HCT116 (cell line): Measurements from ENCODE around the gene PANK4. TPM values are rescaled to one million over a fixed set of nuclear protein-coding genes. Genes with fewer than 3 reads are reported as not detected.

Source experiments
- ATAC-seq: fragments of 200-7000 bp; cut with Tn5 transposase; 2 replicates; pipeline ENCODE4 v1.9.1; 2020; ENCODE audit warnings: mild to moderate bottlenecking, moderate library complexity
- BruUV-seq: library from RNA; stranded (reverse); fragments of 400-500 nt; replicated peaks from 2 replicates; lab custom pipeline; 2021; lab: Mats Ljungman, UMichigan
- CTCF ChIA-PET: fragments of 300-600 bp; sonication (Branson Sonifier 250); formaldehyde crosslinking; loops from one replicate; lab custom pipeline; 2021; ENCODE audit warnings: antibody characterized with exemption; lab: Charles Lee
- POLR2A ChIA-PET: fragments of 300-600, 350-600 bp; sonication (Branson Sonifier 250); formaldehyde crosslinking; loops from one replicate; lab custom pipeline; 2021; ENCODE audit warnings: antibody characterized with exemption; lab: Charles Lee
- RAD21 ChIA-PET, 2 experiments: fragments of 300-600 bp; sonication (Branson Sonifier 250); formaldehyde crosslinking; loops; one replicate each; lab custom pipeline; 2023; ENCODE audit warnings: low total read pairs in 2 of 2; ENCODE audit not compliant: uncharacterized antibody in 2 of 2, unreplicated experiment in 2 of 2, low non-redundant PET in 1 of 2; lab: Charles Lee
- DNase-seq: peaks from one replicate; pipeline ENCODE4 v3.0.0-alpha.2; 2010; ENCODE audit warnings: low read depth, low spot score
- H2AFZ ChIP-seq: fragments of 200-600 bp; shearing (Covaris generic), sonication (generic); 2 replicates; pipeline ENCODE4 v1.6.1; 2017; ENCODE audit warnings: low read depth, mixed run types, mixed read lengths, antibody characterized with exemption, low read length; ENCODE audit not compliant: poor library complexity, severe bottlenecking
- H3K27ac ChIP-seq: 2 replicates; pipeline ENCODE4 v1.5.1; 2012; ENCODE audit warnings: low read depth, low read length
- H3K27me3 ChIP-seq: fragments of 200-600 bp; sonication (generic); 2 replicates; pipeline ENCODE4 v1.6.1; 2016; ENCODE audit warnings: mixed run types, low read length, mixed read lengths; ENCODE audit not compliant: insufficient read depth
- H3K36me3 ChIP-seq, 2 experiments: fragments of 200-500 bp in 1 of 2; fragments of 200-600 bp in 1 of 2; sonication (Bioruptor generic) in 1 of 2; sonication (generic) in 1 of 2; 2 replicates each; pipeline versions ENCODE4 v1.5.1 to v1.6.1; 2014 to 2016; ENCODE audit warnings: low read length in 2 of 2, inconsistent platforms in 1 of 2, mixed read lengths in 1 of 2, mixed run types in 1 of 2; ENCODE audit not compliant: insufficient read depth in 2 of 2, control insufficient read depth in 1 of 2
- H3K4me1 ChIP-seq, 2 experiments: fragments of 200-600 bp in 1 of 2; sonication (generic) in 1 of 2; 2 replicates each; pipeline versions ENCODE4 v1.5.1 to v1.6.1; 2012 to 2017; ENCODE audit warnings: low read length in 2 of 2, inconsistent platforms in 1 of 2, mild to moderate bottlenecking in 1 of 2, mixed read lengths in 1 of 2, mixed run types in 1 of 2, moderate library complexity in 1 of 2; ENCODE audit not compliant: insufficient read depth in 2 of 2, control insufficient read depth in 1 of 2
- H3K4me2 ChIP-seq: fragments of 200-600 bp; sonication (generic); 2 replicates; pipeline ENCODE4 v1.6.1; 2017; ENCODE audit warnings: mixed run types, low read length, mixed read lengths
- H3K4me3 ChIP-seq, 2 experiments: fragments of 200-600 bp in 1 of 2; sonication (generic) in 1 of 2; replicated peaks in 1 of 2; 2 replicates each; pipeline ENCODE4 v1.5.1; 2011 to 2016; ENCODE audit warnings: low read length in 2 of 2, control low read depth in 1 of 2, low read depth in 1 of 2, mild to moderate bottlenecking in 1 of 2, mixed read lengths in 1 of 2, mixed run types in 1 of 2
- H3K79me2 ChIP-seq: fragments of 200-600 bp; sonication (generic); 2 replicates; pipeline ENCODE4 v1.6.1; 2017; ENCODE audit warnings: mild to moderate bottlenecking, mixed run types, low read length, moderate library complexity, mixed read lengths; ENCODE audit not compliant: insufficient read depth
- H3K9ac ChIP-seq: fragments of 200-600 bp; sonication (generic); 2 replicates; pipeline ENCODE4 v1.6.1; 2016; ENCODE audit warnings: low read length, mixed read lengths
- H3K9me2 ChIP-seq: fragments of 200-600 bp; sonication (generic), shearing (Covaris generic); 2 replicates; pipeline ENCODE4 v1.6.1; 2017; ENCODE audit warnings: mixed run types, mild to moderate bottlenecking, moderate library complexity; ENCODE audit not compliant: insufficient read depth
- H3K9me3 ChIP-seq, 2 experiments: fragments of 200-500 bp in 1 of 2; fragments of 200-600 bp in 1 of 2; sonication (Bioruptor generic) in 1 of 2; sonication (generic) in 1 of 2; 2 replicates each; pipeline ENCODE4 v1.6.1; 2014 to 2017; ENCODE audit warnings: low read length in 2 of 2, mixed read lengths in 2 of 2, inconsistent platforms in 1 of 2, low read depth in 1 of 2, mild to moderate bottlenecking in 1 of 2, mixed run types in 1 of 2, moderate library complexity in 1 of 2; ENCODE audit not compliant: control insufficient read depth in 1 of 2, insufficient read depth in 1 of 2
- H4K20me1 ChIP-seq: fragments of 200-600 bp; sonication (generic), shearing (Covaris generic); 2 replicates; pipeline ENCODE4 v1.6.1; 2017; ENCODE audit warnings: mixed run types, mild to moderate bottlenecking, moderate library complexity; ENCODE audit not compliant: insufficient read depth
- ATF3 ChIP-seq: IDR thresholded peaks from 2 replicates; pipeline ENCODE4 v1.6.1; 2012
- CBX3 ChIP-seq: IDR thresholded peaks from 2 replicates; pipeline ENCODE4 v1.6.1; 2012; ENCODE audit warnings: low read depth
- EGR1 ChIP-seq: IDR thresholded peaks from 2 replicates; pipeline ENCODE4 v1.6.1; 2012; ENCODE audit warnings: low read depth
- ELF1 ChIP-seq: IDR thresholded peaks from 2 replicates; pipeline ENCODE4 v1.6.1; 2012; ENCODE audit warnings: low read depth, borderline replicate concordance
- EZH2 ChIP-seq: fragments of 200-600 bp; sonication (generic); IDR thresholded peaks from 2 replicates; pipeline ENCODE4 v1.6.1; 2017; ENCODE audit warnings: antibody characterized with exemption, mixed run types
- EZH2phosphoT487 ChIP-seq: fragments of 200-600 bp; IDR thresholded peaks from 2 replicates; pipeline ENCODE4 v1.6.1; 2018; ENCODE audit warnings: antibody characterized with exemption, borderline replicate concordance
- FOSL1 ChIP-seq: IDR thresholded peaks from 2 replicates; pipeline ENCODE4 v1.6.1; 2012; ENCODE audit warnings: low read depth
- JUND ChIP-seq: IDR thresholded peaks from 2 replicates; pipeline ENCODE4 v1.6.1; 2012
- POLR2A ChIP-seq: IDR thresholded peaks from 2 replicates; pipeline ENCODE4 v1.7.0; 2011; ENCODE audit warnings: borderline replicate concordance; ENCODE audit not compliant: insufficient read depth, insufficient read length; ENCODE audit errors: extremely low read depth
- POLR2AphosphoS5 ChIP-seq: IDR thresholded peaks from 2 replicates; pipeline ENCODE4 v1.6.1; 2011; ENCODE audit warnings: mild to moderate bottlenecking, low read depth, low read length, moderate library complexity
- RAD21 ChIP-seq: IDR thresholded peaks from 2 replicates; pipeline ENCODE4 v1.6.1; 2012; ENCODE audit warnings: low read depth, mild to moderate bottlenecking
- REST ChIP-seq: IDR thresholded peaks from 2 replicates; pipeline ENCODE4 v1.6.1; 2012; ENCODE audit warnings: low read depth
- SIN3A ChIP-seq: IDR thresholded peaks from 2 replicates; pipeline ENCODE4 v1.6.1; 2012; ENCODE audit warnings: low read depth
- SP1 ChIP-seq: IDR thresholded peaks from 2 replicates; pipeline ENCODE4 v1.6.1; 2012; ENCODE audit warnings: low read depth
- SRF ChIP-seq: IDR thresholded peaks from 2 replicates; pipeline ENCODE4 v1.6.1; 2012; ENCODE audit warnings: low read depth
- TCF7L2 ChIP-seq: IDR thresholded peaks from 2 replicates; pipeline ENCODE4 v1.7.0; 2011; ENCODE audit warnings: borderline replicate concordance, inconsistent platforms; ENCODE audit not compliant: insufficient read depth, insufficient read length; ENCODE audit errors: extremely low read depth
- ZFX ChIP-seq: fragments of 450-650 bp; IDR thresholded peaks from 2 replicates; pipeline ENCODE4 v1.6.1; 2017
- ZNF274 ChIP-seq: fragments of 200-500 bp; sonication (Bioruptor generic); IDR thresholded peaks from 2 replicates; pipeline ENCODE4 v1.6.1; 2014; ENCODE audit warnings: mild to moderate bottlenecking, low read depth, low read length, inconsistent platforms
- intact Hi-C: fragments of 100-400 bp; cut with micrococcal nuclease; formaldehyde crosslinking; loops from 2 replicates; pipeline ENCODE4 v1.10.0; 2022
- total RNA-seq: library from RNA; stranded (reverse); gene quantifications from one replicate; pipeline ENCODE4 v1.2.1, GENCODE V29; 2021; ENCODE audit not compliant: unreplicated experiment
- TF ChIP-seq, protein P1 (sequence below): IDR thresholded peaks from 2 replicates; pipeline ENCODE4 v1.6.1; 2011; ENCODE audit warnings: mild to moderate bottlenecking, low read length, moderate library complexity; ENCODE audit not compliant: insufficient replicate concordance; ENCODE audit errors: extremely low read depth
- TF ChIP-seq, protein P2 (sequence below): IDR thresholded peaks from 2 replicates; pipeline ENCODE4 v1.6.1; 2012

Gene PANK4
- total RNA-seq, 1 experiment from 2014 or later = 38.5 TPM

- no peak for DNase-seq
- no peak overlapping the region for H3K4me2 ChIP-seq
- H3K27ac ChIP-seq = no peak overlapping the region
- no peak overlapping the region for H3K9ac ChIP-seq
- no peaks in the 10 kb centered on the region for H4K20me1 ChIP-seq
- peaks cover 15 to 22% of the 10 kb centered on the region in 2 experiments; a peak in 3 of 4 replicates for H3K36me3 ChIP-seq
- no TSS peak for BruUV-seq
- H3K27me3 ChIP-seq = no peaks in the 10 kb centered on the region
- no peak for TF ChIP-seq ZNF274
- TF ChIP-seq SIN3A = no peak
- TF ChIP-seq EZH2phosphoT487 = no peak
- TF ChIP-seq EGR1 = no peak
- no peak for TF ChIP-seq REST
- no peak for TF ChIP-seq CBX3
- no peak for TF ChIP-seq TCF7L2
- TF ChIP-seq, protein P1, sequence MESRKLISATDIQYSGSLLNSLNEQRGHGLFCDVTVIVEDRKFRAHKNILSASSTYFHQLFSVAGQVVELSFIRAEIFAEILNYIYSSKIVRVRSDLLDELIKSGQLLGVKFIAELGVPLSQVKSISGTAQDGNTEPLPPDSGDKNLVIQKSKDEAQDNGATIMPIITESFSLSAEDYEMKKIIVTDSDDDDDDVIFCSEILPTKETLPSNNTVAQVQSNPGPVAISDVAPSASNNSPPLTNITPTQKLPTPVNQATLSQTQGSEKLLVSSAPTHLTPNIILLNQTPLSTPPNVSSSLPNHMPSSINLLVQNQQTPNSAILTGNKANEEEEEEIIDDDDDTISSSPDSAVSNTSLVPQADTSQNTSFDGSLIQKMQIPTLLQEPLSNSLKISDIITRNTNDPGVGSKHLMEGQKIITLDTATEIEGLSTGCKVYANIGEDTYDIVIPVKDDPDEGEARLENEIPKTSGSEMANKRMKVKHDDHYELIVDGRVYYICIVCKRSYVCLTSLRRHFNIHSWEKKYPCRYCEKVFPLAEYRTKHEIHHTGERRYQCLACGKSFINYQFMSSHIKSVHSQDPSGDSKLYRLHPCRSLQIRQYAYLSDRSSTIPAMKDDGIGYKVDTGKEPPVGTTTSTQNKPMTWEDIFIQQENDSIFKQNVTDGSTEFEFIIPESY = no peak
- TF ChIP-seq FOSL1 = no peak
- TF ChIP-seq ELF1 = no peak
- TF ChIP-seq, protein P2, sequence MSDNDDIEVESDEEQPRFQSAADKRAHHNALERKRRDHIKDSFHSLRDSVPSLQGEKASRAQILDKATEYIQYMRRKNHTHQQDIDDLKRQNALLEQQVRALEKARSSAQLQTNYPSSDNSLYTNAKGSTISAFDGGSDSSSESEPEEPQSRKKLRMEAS = no peak
- no peak for TF ChIP-seq ATF3
- TF ChIP-seq SP1 = no peak
- no peak for TF ChIP-seq POLR2AphosphoS5
- TF ChIP-seq JUND = no peak
- no peak for TF ChIP-seq ZFX
- TF ChIP-seq SRF = no peak
- TF ChIP-seq EZH2 = no peak
- TF ChIP-seq RAD21 = no peak
- TF ChIP-seq POLR2A = no peak
- TF ChIP-seq, all 23 proteins: peak for 0
- H3K4me3 ChIP-seq = no peak overlapping the region
- ChIA-PET POLR2A (no interaction called here), RAD21 (no interaction called here), CTCF (no interaction called here)
- peaks cover 19% of the 10 kb centered on the region for H3K79me2 ChIP-seq
- no peaks in the 10 kb centered on the region for H3K9me3 ChIP-seq
- H2AFZ ChIP-seq = no peak overlapping the region
- H3K9me2 ChIP-seq = no peaks in the 10 kb centered on the region
- no peaks in the 10 kb centered on the region for H3K4me1 ChIP-seq
- ATAC-seq = no peak
- intact Hi-C loops = no loop called here
Measured at GRCh38 chr1:2517966-2518365, 8.4 kb downstream of the PANK4 start.
